GM03348 (cell line): ENCODE results near the gene SRSF11.
"Not testable (repeated sequence)": the region's sequence is repeated elsewhere in the genome, so short reads cannot be mapped to it uniquely, and the experiment has no call there.

Experiments
- DNase-seq: peaks from one replicate; pipeline ENCODE4 v3.0.0; 2012; ENCODE audit warnings: low spot score

The SRSF11 gene

GRCh38 chr1:70221238-70222121 lies at the start of gene SRSF11:
TSS of gene SRSF11 (plus strand) at chr1:70221380. CDS start at chr1:70221637, 257 bp downstream.
- DNase-seq = peak; percentile 96

GRCh38 chr1:70171512-70171911 lies 49.7 kb upstream of the SRSF11 start:
- no peak for DNase-seq

- DNase-seq = not testable (repeated sequence)
Measured at GRCh38 chr1:70185181-70185580, 36.0 kb upstream of the SRSF11 start.

- no peak for DNase-seq
Measured at GRCh38 chr1:70188522-70188921, 32.7 kb upstream of the SRSF11 start.

- DNase-seq = no peak
Measured at GRCh38 chr1:70190180-70190579, 31.0 kb upstream of the SRSF11 start.

- not testable (repeated sequence) for DNase-seq
Measured at GRCh38 chr1:70192446-70192845, 28.7 kb upstream of the SRSF11 start.

GRCh38 chr1:70194601-70195000 lies 26.6 kb upstream of the SRSF11 start:
- DNase-seq = no peak

GRCh38 chr1:70195342-70195741 lies 25.8 kb upstream of the SRSF11 start:
- no peak for DNase-seq

GRCh38 chr1:70196333-70196732 lies 24.8 kb upstream of the SRSF11 start:
- DNase-seq = no peak

- no peak for DNase-seq
Measured at GRCh38 chr1:70200065-70200464, 21.1 kb upstream of the SRSF11 start.

GRCh38 chr1:70202173-70202758 lies 18.9 kb upstream of the SRSF11 start:
- DNase-seq = no peak

GRCh38 chr1:70204139-70204538 lies 17.0 kb upstream of the SRSF11 start:
- DNase-seq = no peak

GRCh38 chr1:70204600-70204999 lies 16.6 kb upstream of the SRSF11 start:
- DNase-seq = no peak

GRCh38 chr1:70205071-70205433 lies 16.1 kb upstream of the SRSF11 start:
- DNase-seq = peak; percentile 16

GRCh38 chr1:70205434-70206118 lies 15.6 kb upstream of the SRSF11 start, which contains the start of gene LRRC40:
TSS of gene LRRC40 (minus strand) at chr1:70205579. CDS start at chr1:70205540, 39 bp downstream.
- peak; percentile 96 for DNase-seq

GRCh38 chr1:70206833-70207232 lies 14.3 kb upstream of the SRSF11 start:
- not testable (repeated sequence) for DNase-seq

GRCh38 chr1:70207492-70207891 lies 13.7 kb upstream of the SRSF11 start:
- no peak for DNase-seq

GRCh38 chr1:70208292-70208691 lies 12.9 kb upstream of the SRSF11 start:
- DNase-seq = no peak

GRCh38 chr1:70210820-70211219 lies 10.4 kb upstream of the SRSF11 start:
- peak; percentile 15 for DNase-seq

- DNase-seq = no peak
Measured at GRCh38 chr1:70211541-70211940, 9.6 kb upstream of the SRSF11 start.

- no peak for DNase-seq
Measured at GRCh38 chr1:70220015-70220414, 1.2 kb upstream of the SRSF11 start.

GRCh38 chr1:70220517-70221237 lies 503 bp upstream of the SRSF11 start:
- no peak for DNase-seq
